Epithelial cell of esophagus (primary cell): ENCODE data around the gene WDPCP.
"Not testable (repeated sequence)": the region's sequence is repeated elsewhere in the genome, so short reads cannot be mapped to it uniquely, and the experiment has no call there.

Source experiments
- DNase-seq: peaks from one replicate; pipeline ENCODE4 v3.0.0; 2010; ENCODE audit warnings: low read depth
- H3K4me3 ChIP-seq: 2 replicates; pipeline ENCODE4 v1.5.1; 2011; ENCODE audit warnings: mild to moderate bottlenecking, low read length, control low read depth
- TF ChIP-seq, protein P1 (sequence below): IDR thresholded peaks from 2 replicates; pipeline ENCODE4 v1.5.1; 2011; ENCODE audit warnings: low read depth, mild to moderate bottlenecking, low read length, control low read depth, inconsistent platforms; ENCODE audit not compliant: insufficient read depth; ENCODE audit errors: missing control alignments

WDPCP gene

DNA sequence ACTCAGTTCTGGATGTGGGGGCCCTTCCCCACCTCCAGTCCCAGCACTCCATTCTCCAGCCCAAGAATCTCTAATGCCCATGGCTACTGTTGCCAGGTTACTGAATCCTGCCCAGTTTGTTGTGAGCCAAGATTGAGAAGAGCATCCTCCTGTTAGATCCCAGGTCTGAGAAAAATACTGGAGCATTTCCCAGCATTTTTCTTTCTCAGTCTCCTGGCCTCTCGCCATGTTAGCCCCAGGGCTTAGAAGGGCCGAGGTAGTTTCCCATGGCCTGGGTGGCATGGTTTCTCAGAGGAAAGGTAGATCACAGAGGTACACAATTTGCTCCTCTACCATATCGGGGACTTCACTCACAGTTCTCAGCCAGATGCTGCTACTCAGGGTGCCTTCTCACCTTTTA is 401.9 kb downstream of the WDPCP start:
- peak; percentile 4 for DNase-seq
- TF ChIP-seq, protein P1, sequence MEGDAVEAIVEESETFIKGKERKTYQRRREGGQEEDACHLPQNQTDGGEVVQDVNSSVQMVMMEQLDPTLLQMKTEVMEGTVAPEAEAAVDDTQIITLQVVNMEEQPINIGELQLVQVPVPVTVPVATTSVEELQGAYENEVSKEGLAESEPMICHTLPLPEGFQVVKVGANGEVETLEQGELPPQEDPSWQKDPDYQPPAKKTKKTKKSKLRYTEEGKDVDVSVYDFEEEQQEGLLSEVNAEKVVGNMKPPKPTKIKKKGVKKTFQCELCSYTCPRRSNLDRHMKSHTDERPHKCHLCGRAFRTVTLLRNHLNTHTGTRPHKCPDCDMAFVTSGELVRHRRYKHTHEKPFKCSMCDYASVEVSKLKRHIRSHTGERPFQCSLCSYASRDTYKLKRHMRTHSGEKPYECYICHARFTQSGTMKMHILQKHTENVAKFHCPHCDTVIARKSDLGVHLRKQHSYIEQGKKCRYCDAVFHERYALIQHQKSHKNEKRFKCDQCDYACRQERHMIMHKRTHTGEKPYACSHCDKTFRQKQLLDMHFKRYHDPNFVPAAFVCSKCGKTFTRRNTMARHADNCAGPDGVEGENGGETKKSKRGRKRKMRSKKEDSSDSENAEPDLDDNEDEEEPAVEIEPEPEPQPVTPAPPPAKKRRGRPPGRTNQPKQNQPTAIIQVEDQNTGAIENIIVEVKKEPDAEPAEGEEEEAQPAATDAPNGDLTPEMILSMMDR, result no peak

DNA sequence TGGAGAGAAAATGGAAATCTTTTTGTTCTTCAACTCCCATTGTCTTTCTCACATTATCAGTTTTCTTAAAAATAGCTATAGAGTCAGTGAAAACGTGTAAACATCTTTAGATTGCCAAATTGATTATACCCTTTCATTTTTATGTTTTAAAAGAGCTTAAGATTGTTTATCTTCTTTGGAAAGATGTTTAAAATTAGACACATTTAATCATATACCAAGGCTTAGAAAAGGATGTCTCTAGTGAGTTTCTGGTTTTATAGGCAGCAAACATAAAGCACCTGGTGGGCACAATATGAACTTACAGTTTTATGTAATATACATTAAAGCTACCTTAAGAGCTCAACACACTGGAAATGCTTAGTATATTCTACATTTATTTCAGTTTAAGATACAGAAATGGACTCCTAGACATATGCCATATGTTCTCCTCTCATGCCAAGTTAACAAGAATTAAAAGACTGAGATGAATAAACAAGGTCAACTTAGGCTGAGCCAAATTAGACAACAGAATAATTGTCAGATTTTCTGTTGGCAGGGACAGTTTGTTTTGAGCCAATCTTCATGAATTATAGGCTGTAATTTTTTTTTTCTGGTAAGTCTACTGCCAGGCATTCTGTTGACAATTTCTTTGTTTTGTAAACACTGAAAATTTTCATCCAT is 425.0 kb downstream of the WDPCP start:
- H3K4me3 ChIP-seq, result no peak overlapping the region
- TF ChIP-seq, protein P1, result no peak
- no peak for DNase-seq

More for the DNA sequence above, 401.9 kb downstream of the WDPCP start:
- no peak overlapping the region for H3K4me3 ChIP-seq

DNA sequence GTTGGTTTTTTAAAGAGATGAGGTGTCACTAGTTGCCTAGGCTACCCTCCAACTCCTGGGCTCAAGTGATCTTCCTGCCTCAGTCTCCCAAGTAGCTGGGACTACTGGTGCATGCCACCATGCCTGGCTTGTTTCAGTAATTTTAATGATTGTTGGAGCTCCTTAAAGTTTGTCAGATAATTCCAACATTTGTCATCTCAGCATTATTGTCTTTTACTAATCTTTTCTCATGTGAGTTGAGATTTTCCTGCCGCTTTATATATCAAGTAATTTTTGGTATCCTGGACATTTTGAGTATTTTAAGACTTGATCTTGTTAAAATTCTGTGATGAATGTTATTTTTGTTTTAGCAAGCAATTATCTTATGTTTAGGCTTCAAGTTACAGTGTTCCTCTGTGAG is 429.0 kb downstream of the WDPCP start:
- H3K4me3 ChIP-seq, result no peak overlapping the region
- TF ChIP-seq, protein P1, result no peak
- no peak for DNase-seq

DNA sequence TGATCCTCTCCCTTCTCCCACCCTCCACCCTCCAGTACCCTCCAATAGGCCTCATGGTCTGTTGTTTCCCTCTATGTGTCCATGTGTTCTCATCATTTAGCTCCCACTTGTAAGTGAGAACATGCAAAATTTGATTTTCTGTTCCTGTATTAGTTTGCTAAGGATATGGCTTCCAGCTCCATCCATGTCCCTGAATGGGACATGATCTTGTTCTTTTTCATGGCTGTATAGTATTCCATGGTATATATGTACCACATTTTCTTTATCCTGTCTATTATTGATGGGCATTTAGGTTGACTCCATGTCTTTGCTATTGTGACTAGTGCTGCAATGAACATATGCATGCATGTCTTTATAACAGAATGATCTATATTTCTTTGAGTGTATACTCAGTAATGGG is 451.6 kb downstream of the WDPCP start:
- H3K4me3 ChIP-seq, result not testable (repeated sequence)

DNA sequence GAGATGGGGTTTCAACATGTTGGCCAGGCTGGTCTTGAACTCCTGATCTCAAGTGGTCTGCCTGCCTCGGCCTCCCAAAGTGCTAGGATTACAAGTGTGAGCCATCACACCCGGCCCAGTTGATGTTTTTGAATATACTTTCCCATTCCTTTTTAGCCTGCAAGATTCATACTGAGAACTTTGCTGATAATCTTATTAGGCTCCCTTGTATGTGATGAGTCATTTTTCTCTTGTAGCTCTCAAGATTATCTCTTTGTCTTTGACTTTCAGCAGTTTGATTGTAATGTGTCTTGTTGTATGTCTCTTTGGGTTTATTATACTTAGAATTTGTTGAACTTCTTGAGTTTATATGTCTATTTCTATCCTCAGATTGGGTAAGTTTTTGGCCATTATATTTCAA is 456.3 kb downstream of the WDPCP start:
- TF ChIP-seq, protein P1, result no peak

More for the DNA sequence above, 451.6 kb downstream of the WDPCP start:
- DNase-seq, result not testable (repeated sequence)

DNA sequence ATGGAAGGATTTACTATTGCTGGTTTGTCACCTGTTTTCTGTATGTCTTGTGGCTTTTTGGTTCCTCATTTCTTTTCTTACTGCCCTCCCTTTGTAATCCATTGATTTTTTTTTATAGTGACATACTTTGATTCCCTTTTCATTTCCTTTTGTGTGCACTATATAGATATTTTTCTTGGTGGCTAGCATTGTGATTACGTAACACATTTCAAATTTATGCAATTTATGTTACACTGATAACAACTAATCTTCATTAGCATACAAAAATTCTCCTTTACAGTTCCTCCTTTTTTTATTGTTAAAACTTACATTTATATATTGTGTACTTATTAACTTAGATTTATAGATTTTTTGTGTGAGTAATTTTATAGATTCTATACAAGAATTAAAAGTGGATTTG is 457.1 kb downstream of the WDPCP start:
- TF ChIP-seq, protein P1, result no peak
- H3K4me3 ChIP-seq, result no peak overlapping the region
- no peak for DNase-seq

More for the DNA sequence above, 456.3 kb downstream of the WDPCP start:
- DNase-seq, result no peak
- H3K4me3 ChIP-seq, result no peak overlapping the region

DNA sequence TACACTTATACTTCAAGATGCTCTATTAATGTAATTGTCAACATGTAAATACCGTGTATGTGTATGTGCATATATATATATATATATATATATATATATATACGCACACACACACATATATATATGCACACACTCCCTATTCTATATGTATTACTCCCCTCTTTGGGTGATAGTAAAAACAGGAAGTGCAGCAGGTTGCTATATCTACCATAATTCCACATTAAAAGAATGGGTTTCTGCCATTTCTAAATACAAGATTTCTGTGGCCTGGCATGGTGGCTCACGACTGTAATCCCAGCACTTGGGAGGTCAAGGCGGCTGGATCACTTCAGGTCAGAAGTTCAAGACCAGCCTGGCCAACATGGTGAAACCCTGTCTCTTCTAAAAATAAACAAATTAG is 460.7 kb downstream of the WDPCP start:
- H3K4me3 ChIP-seq, result no peak overlapping the region
- TF ChIP-seq, protein P1, result no peak
- no peak for DNase-seq
